HG03064 (cell line): Measurements from ENCODE around the gene MARCO.

ENCODE experiments used
- ATAC-seq: cut with Tn5 transposase; IDR thresholded peaks from one replicate; pipeline ENCODE4 v1.9.1; 2021; ENCODE audit warnings: low read depth; ENCODE audit not compliant: unreplicated experiment

The MARCO gene

GRCh38 chr2:118973542-118973951, 31.6 kb downstream of the MARCO start:
- no peak for ATAC-seq

DNA sequence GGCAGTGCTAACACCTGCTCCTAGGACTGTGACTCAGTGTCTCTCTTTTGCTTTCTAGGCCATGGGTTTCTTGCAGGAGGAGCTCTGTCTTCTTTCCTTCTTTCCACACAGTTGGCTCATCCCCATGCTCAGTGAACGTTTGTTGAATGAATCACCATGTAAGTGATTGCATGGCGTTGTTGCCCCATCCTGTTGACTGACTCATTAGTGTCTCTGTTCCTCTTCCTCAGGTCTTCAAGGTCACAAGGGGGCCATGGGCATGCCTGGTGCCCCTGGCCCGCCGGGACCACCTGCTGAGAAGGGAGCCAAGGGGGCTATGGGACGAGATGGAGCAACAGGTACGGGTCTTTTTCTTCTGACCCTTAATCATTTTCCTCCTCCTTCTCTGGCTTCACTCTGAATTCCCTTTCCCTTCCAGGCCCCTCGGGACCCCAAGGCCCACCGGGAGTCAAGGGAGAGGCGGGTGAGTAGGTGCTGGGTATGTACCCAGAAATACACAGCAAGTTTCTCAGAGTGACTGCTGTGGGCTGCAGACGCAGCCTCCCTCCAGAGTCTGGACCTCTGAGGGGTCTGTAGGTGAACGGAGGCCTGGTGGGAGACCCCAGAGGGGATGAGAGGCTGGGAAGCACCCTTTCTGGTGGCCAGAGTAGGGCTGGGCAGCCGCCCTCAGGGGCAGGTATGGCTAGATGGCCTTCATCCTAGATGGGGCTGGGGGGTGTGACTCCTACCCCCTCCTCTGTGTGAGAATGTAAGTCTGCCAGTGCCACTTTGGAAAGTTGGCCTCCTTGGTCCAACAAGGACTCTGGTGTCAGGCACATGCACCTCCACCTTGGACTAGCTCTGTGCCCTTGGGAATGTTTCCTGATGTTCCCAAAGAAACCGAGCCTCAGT, 32.4 kb downstream of the MARCO start:
- ATAC-seq: no peak

GRCh38 chr2:118975133-118975532, 33.1 kb downstream of the MARCO start:
- ATAC-seq: no peak

DNA sequence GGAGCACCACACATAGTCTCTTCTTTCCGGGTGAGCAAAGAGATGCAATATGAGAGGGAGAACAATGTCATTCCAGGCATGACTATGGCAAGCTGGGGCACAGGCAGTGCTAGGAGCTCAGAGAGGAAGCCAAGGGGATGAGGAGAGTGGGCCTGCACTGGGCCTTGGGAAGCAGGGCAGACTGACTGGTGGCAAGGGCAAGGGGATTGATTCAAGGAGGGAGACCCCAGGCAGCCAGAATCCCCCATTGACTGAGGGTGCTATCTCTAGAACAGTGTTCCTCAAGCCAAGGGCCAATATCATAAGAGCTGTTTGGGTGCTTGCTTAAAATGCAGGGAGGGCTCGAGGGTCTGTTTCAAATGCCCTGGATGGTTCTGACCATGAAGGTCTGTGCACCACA, 36.1 kb downstream of the MARCO start:
- ATAC-seq: no peak

GRCh38 chr2:118979152-118979861, 37.3 kb downstream of the MARCO start:
- no peak for ATAC-seq

DNA sequence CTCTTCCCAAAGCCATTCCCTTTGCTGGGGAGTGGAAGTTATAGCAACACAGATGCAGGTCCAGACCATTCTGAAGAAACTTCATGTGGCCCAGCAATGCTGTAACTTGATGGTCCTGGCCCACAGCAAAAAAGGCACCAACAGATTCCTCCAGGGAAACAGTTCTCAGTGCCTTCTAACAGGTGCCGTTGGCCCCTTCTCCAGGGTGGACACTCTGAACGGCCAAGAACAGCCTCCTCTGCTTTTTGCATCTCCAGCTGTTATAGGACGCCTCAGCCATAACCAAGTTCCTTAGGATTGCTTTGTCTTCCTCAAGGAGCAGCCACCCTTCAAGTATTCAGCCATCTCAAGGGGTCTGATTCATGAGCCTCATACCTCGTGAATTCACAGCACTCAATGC, 38.0 kb downstream of the MARCO start:
- ATAC-seq: no peak

- no peak for ATAC-seq
Observed at GRCh38 chr2:118980573-118980972, 38.6 kb downstream of the MARCO start.

- no peak for ATAC-seq
Observed at GRCh38 chr2:118981632-118982031, 39.6 kb downstream of the MARCO start.

DNA sequence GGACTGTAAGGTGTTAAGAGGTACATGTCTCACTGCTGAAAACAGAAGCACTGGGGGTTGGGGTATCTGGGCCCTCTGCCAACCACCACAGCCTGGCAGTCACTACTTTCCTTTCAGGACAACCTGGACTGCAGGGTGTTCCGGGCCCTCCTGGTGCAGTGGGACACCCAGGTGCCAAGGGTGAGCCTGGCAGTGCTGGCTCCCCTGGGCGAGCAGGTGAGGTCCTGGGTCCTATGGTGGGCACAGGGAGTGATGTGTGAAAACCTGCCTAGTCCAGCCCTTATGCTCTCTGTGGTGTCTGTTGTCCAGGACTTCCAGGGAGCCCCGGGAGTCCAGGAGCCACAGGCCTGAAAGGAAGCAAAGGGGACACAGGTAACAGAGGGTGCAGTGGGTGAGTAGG, 40.0 kb downstream of the MARCO start:
- no peak for ATAC-seq

- ATAC-seq: no peak
Observed at GRCh38 chr2:118983133-118983532, 41.1 kb downstream of the MARCO start.

DNA sequence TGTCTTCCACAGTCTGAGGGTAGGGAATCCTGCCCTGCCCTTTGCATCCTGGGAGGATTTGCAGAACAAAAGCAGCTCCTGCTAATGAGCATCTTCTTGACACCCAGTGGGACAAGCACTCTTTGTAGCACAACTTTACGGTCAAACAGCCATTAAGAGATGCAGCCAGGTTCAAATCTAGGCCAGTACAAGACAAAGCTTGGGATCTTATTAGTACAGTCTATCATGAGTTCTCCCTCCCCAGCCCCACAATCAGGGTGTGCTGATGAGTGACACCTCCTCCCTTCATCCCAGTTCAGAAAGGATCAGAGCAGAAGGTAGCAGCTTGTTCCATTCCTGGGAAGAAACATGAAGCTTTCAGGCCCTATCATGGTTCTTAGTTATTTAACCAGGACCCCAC, 41.9 kb downstream of the MARCO start:
- ATAC-seq: no peak

- peak; percentile 58 for ATAC-seq
Observed at GRCh38 chr2:118986738-118987137, 44.7 kb downstream of the MARCO start.

DNA sequence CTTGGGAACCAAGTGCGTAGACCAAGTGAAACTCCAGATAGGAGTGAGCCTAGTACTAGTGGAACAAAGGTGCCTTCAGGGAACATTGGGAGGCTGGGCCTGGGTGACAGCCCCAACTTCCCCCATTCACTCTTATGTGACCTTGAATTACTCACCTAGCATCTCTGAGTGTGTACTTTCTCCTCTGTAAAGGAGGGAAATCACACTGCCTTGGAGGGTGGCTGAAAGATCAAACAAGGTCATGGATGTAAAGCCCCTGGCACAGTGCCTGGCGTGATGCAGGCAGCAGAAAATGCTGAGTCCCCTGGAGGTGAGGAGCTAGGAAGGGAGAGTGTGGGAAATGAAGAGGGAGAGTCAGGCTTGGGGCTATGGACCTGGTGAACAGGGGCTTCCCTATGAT, 45.9 kb downstream of the MARCO start:
- no peak for ATAC-seq

- ATAC-seq: no peak
Observed at GRCh38 chr2:118988706-118989105, 46.7 kb downstream of the MARCO start.

GRCh38 chr2:118989481-118989880, 47.5 kb downstream of the MARCO start:
- peak; percentile 42 for ATAC-seq

DNA sequence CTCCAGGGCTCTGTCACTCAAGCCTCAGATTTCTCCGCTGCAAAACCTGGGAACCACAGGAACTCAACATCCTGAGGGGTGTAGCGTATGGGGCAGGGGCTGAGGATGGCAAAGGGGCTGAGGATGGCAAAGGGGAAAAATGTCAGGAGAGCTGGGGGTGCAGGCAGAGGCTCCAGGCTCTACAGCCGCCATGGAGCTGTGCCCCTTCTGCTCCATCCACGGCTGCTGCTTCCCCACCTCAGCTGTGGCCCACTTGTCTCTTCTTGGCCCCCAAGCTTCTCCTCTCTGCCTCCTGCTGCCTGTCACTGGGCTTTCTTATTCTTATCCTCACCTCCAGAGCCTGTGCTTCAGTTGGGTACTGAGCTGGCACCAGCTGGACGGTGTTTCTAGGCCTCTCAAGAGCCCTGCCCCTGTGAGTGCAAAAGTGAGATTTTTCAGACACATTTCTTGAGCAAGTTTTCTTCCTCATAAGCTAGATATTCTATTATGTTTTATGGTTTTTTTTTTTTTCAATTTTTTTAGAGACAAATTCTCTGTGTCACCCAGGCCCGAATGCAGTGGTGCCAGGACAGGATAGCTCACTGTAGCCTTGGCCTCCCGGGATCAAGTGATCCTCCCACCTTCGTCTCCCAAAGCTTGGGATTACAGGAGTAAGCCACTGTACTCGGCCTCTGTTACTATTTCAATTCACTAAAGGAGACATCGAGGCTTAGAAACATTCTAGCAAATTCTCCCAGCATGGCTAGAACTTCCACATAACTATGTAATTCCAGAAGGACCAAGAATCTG, 49.0 kb downstream of the MARCO start:
- ATAC-seq: no peak

GRCh38 chr2:118991554-118991953, 49.6 kb downstream of the MARCO start:
- ATAC-seq: no peak

- no peak for ATAC-seq
Observed at GRCh38 chr2:118992740-118993391, 50.9 kb downstream of the MARCO start.

DNA sequence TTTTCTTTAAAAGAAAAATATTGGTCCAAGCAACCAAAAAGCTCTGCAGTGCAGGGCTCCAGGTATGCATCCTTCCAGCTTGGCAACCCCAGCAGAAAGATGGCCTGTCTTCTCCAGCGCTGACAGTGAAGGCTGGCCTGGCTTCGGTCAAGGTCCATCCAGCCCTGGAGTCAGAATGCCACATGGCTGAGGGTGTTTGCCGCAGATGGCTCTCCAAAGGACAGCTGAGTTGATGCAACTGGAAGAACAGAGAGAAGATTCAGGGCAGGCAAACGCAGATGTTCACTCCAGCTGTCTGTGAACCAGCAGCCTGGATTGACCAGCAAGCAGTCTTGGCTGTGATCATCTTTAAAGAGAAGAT, 51.4 kb downstream of the MARCO start:
- ATAC-seq: no peak

DNA sequence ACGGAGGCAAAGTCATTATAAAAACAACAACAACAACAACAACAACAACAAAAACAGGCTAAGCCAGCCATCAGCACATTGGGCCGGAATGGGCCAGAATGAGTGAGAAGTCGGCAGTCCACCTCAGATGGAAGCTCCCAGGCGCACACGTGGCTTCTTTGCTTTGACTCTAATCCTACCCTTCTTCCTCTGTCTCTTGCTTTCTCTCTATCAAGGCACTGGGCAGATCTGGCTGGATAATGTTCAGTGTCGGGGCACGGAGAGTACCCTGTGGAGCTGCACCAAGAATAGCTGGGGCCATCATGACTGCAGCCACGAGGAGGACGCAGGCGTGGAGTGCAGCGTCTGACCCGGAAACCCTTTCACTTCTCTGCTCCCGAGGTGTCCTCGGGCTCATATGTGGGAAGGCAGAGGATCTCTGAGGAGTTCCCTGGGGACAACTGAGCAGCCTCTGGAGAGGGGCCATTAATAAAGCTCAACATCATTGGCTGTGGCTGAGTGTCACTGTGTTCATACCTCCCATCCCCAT, 52.2 kb downstream of the MARCO start:
- ATAC-seq: no peak
